ENCODE data around the gene TSSK6.

The TSSK6 gene

DNA sequence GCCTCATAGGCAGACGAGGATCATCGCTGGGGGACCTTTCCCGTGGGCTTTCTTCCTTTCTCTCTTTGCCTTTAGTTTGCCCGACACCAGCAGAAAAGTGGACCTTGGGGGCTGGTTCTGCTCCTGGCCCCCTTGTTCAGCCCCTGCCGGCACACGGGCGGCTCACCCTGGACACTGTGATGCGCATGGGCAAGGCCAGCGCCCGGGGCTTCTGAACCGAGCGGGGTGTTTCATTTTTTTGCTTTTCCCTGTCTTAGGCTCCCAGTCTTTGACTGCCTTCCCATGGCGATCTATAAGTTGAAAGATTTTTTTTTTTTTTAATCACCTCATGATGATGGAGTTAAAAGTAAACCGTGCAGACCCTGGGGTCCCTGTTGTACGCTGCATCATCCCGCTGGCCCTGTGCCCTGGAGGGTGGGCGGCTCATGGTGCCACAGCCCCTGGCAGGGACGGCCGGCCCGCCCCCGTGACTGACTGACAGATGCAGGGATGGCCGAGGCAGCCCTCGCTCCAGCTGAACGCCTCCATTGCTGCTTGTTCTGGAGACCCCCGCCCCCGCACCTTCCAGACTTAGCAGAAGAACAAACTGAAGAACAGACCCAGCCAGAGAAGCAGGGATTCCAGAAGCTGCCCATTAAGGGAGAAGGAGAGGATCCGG is 9.6 kb downstream of the TSSK6 start:
- DNase-seq (ENCODE audit: low read depth): no peak

DNA sequence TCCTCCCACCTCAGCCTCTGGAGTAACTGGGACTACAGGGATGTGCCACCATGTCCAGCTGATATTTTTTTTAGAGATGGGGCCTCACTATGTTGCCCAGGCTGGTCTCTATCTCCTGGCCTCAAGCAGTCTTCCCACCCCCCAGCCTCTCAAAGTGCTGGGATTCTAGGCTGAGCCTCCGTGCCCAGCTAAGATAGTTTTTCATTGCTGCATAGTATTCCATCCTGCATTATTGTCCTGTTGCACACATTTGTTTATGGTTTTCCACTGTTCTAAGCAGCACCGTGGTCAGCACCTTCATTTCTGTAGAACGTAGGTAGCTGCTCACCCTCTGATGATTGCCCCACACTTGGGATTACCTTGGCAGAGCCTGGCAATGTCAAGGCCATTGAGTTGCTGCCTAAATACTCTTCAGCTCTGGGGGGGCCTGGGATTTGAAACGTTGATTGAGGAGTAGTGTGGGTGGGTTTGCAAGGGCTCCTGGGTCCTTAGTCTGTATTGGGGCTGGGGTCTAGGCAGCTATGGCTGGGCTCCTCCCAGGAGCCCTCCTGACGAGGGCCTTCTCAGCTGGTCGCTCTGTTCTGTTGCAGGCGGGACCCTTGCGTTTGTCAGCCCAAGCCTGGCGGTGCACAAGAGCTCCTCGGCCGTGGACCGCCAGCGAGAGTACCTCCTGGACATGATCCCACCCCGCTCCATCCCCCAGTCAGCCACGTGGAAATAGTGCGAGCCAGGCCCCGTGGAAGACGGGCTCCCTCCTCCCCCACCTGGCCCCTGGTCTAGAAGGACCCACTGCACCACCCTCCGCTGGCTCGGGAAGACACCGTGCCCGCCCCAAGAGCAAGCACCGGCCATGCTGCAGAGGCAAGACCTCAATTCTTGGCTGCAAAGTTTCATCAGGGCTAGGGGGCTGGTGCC is 10.3 kb downstream of the TSSK6 start:
- DNase-seq (ENCODE audit: low read depth): no peak

DNA sequence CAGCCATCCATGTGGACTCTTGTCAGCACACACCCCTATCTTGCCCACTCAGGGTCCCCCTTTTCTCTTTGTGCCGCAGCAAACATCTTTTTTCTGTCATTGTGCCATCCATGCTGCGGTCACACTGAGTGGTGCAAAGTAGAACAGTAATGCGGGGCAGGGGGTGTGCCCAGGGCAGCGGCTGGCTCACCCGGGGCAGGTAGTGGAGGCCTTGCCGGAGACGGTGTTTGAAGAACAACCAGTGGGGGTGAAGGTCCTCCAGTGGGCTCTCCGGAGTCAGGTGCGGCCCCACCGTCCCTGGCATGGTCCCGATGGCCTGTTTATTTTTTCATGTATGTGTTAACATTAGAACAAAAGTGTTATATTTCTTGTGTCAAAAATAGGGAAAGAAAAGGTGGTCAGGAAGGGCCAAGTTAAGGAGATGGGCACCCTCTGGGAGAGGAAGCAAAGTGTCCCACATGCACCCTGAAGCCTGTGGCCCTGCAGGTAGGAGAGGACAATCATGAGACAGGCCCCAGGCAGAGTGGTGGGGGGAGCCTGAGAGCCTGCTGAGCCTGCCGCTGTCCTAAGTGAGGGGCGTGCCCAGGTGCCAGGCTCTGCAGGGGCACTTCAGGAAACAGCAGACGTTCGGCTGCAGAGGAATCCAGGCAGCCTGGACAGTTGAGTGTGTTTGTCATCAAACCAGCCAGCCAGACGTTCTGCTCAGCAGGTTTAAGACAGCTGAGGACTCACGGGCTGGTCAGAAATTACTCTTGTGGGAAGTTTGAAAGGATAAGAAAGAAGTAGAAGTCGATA is 12.3 kb downstream of the TSSK6 start:
- no peak for DNase-seq (ENCODE audit: low read depth)

DNA sequence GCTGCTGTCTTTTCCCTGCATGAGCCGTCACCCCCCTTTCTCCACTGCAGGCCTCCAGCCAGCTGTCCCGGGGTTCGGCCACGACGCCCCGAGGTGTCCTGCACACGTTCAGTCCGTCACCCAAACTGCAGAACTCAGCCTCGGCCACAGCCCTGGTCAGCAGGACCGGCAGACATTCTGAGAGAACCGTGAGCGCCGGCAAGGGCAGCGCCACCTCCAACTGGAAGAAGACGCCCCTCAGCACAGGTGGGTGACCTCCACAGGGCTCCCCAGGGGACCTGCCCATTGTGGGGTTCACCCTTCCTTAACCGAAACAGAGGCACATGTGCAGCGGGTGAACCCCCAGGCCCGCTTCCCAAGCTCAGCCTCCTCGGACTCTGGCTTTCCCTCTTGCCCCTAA is 13.1 kb downstream of the TSSK6 start:
- DNase-seq (ENCODE audit: low read depth): no peak

DNA sequence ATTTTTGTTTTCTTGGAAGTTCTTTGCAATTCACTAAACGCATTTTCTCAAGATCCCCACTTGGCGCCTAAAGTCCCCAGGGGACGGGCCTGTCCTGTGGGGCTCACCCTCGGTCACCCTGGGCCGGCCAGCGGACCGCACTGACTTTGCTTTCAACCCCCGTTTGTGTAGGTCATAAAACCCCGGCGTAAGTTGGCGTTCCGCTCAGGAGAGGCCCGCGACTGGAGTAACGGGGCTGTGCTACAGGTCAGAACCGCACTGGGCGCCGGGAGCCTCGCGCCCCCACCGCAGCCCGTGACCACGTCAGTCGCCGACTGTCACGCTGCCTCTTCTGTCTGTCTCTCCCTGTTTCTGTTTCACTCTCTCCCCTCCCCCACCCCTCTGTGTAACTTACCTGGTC is 13.6 kb downstream of the TSSK6 start:
- no peak for DNase-seq (ENCODE audit: low read depth)

DNA sequence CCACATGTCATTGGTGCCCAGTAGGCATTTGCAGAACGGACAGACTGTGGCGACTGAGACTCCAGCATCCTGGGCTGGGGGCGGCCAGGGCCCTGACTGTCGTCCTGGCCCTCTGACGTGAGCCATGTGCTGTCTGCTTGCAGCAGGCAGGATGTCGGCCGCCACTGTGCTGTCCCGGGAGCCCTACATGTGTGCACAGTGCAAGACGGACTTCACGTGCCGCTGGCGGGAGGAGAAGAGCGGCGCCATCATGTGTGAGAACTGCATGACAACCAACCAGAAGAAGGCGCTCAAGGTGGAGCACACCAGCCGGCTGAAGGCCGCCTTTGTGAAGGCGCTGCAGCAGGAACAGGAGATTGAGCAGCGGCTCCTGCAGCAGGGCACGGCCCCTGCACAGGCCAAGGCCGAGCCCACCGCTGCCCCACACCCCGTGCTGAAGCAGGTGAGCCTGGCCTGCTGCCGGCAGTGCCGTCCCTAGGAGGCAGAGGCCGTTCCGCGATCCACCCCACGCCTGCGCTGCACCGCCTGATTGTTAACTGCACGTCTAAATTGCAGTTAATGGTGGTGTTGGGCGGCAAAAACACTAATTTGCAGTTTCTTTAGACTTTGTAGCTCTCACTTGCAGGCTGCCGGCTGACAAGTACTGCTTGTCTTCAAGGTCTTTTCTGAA is 14.2 kb downstream of the TSSK6 start:
- DNase-seq (ENCODE audit: low read depth): no peak

DNA sequence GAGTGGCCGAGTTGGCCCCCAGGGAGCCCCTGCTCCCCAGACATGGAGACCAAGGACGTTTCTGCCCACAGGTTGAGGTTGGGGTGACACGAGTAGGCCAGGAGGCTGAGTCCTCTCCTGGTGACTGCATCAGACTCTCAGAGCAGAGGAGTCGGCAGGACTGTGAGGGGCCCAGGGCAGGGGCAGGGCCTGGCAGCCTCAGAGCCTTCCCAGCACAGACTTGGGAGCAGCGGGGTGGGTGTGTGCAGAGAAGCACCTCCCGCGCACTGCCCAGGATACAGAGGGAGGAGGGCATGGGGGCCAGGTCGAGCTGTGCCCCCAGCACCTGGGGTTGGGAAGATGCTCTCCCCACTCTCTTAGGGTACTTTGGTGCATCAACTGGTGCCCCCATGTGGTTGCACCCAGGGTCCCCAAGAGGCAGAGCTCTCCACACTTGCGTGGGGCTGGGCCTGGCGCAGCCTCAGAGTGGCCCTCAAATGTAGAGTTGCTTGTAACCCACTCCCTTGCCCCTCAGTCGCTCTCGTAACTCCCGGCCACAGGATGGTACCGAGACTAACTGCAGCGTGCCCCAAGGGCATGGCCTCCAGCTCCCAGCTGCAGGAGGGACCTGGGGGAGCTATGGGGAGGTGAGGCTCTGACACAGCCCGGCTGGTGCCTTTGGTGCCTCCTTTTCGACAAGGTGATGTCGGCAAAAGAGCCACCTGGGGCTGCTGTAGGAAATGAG is 15.9 kb downstream of the TSSK6 start:
- DNase-seq (ENCODE audit: low read depth): no peak

DNA sequence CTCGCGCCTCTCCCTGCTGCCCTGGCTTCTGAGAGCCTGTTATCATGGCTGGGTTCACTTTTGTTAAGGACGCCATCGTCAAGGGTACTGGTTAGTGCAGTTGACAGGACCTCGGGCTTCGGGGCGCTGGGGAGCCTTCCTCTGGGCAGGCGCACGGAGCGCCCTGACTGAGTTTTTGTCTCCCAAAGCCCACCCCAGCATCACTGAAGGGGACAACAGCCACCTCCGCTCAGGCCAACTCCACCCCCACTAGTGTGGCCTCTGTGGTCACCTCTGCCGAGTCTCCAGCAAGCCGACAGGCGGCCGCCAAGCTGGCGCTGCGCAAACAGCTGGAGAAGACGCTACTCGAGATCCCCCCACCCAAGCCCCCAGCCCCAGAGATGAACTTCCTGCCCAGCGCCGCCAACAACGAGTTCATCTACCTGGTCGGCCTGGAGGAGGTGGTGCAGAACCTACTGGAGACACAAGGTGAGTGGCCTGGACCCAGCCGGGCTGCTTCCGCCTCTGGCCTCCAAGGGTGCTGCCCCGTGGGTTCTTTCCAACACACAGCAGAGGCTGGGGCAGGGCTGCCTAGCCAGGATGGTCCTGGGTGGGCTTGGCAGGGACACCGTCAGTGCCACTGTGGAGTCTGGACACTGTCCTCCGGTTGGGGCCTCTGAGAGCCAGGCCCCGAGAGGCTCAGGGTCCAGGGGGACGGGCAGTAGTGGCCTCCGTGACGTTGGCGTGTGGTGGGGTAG is 16.9 kb downstream of the TSSK6 start:
- DNase-seq (ENCODE audit: low read depth): no peak

DNA sequence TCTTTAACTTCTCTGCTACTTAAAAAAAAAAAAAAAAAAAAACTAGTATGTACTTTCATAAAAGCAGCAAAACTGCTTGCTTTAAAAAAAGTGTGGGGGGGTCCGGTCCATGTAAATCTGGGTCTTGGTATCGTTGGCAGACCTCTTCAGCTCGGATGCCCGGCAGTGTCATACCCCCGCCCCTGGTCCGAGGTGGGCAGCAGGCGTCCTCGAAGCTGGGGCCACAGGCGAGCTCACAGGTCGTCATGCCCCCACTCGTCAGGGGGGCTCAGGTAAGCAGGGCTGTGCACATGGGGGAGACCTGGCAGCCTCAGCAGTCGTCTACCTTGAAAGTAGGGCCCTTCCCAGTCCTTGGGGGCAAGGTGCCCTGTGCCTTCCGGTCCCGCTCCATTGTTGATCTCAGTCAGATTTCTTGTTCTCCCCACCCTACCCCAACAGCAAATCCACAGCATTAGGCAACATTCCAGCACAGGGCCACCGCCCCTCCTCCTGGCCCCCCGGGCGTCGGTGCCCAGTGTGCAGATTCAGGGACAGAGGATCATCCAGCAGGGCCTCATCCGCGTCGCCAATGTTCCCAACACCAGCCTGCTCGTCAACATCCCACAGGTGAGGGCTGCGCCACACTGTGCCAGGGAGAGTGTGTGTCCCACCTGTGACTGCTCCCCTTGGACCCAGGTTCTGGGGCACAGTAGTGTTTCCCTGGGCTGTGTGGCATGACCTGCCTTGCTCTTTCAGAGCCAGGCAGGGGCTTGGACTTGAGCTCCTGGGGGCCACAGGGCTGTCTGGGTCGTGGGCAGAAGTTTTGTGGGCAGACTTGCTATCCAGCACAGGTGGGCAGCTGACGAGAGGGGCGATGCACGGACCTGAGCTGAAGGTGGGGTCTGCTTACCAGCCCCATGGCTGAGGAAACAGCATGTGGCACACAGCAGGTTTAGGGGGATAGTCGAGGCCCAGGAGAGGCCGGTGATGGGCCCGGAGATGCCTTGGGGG is 19.4 kb downstream of the TSSK6 start:
- DNase-seq (ENCODE audit: low read depth): no peak

DNA sequence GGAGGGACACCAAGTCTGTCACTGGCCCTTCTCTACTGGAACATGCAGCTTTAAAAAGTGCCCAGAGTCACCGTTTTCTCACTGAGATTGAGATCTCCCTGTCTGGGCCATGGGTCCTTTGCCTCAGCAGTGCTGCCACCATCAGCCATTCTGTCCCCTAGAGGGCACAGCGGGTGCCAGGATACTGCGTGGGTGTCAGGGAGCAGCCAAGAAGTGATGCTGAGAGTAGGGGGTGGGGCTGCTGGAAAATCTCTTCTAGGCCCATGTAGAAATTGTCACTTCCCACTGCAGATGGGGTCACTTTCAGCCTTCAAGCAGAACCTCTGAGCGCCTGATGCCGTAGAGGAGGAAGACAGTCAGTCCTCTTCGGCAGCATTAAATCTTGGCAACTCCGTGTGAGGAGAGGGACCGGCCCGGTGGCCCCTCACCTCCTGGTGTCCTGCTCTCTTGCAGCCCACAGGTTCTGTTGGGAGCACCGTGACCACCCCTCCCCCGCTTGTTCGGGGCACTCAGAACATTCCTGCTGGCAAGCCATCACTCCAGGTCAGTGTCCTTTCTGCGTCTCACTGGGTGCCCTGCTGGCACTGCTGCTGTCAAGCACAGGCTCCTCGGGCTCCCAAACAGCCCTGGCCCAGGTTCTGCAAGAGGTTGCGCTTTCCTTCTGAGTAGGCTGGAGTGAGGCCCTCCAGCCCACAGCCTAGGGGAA is 21.4 kb downstream of the TSSK6 start:
- no peak for DNase-seq (ENCODE audit: low read depth)

DNA sequence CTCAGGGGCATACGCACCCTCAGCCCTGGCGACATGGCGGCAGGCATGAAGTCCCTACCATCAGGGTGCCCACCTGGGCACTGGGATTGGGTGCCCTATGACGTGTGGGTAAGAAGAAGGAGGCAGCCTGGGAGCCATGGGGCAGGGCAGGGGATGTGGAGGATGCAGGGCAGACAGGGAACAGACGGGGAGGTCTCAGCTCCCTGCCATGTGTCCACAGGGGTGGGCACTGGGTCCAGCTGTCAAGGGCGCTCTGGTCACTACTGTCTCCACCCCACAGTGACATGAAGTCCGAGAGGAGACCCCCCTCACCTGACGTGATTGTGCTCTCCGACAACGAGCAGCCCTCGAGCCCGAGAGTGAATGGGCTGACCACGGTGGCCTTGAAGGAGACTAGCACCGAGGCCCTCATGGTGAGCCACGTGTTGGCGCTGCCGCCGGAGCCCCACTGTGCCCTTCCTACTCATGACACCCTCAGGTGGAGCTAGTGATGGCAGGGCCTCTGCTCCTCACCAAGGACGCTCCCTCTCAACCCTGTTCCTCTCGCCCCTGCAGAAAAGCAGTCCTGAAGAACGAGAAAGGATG is 23.2 kb downstream of the TSSK6 start:
- DNase-seq (ENCODE audit: low read depth): no peak

DNA sequence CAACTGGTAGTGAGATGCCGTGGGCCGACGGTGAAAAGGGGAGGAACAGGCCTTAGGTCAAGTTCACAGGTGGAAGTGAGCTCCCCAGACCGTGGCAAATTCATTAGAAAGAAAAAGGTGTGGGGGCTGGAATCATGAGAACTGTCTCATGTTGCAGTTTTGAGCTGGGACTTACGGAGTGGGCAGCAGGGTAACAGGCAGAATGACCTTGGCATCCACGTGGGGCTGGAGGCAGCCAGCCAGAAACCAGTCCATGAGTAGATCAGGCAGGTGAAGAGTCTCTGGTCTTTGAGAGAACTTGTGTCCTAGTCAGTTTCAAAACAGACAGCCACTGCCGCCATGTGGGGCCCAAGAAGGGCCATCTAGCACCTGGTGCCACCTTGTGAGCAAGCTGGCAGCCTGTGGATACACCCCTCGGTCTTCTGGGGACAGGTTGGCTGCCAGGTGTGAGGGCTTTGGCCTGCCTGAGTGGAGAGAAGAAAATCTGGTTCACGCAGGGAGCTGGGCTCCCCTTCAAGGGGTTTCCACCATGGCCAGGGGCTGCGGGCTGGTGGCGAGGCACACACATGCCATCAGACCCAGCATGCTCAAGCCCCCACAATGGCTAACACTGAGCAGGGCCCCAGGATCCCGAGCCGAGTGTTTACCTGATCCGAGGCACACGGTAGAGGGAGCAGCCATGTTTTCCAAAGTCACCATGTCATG is 23.9 kb downstream of the TSSK6 start:
- no peak for DNase-seq (ENCODE audit: low read depth)

DNA sequence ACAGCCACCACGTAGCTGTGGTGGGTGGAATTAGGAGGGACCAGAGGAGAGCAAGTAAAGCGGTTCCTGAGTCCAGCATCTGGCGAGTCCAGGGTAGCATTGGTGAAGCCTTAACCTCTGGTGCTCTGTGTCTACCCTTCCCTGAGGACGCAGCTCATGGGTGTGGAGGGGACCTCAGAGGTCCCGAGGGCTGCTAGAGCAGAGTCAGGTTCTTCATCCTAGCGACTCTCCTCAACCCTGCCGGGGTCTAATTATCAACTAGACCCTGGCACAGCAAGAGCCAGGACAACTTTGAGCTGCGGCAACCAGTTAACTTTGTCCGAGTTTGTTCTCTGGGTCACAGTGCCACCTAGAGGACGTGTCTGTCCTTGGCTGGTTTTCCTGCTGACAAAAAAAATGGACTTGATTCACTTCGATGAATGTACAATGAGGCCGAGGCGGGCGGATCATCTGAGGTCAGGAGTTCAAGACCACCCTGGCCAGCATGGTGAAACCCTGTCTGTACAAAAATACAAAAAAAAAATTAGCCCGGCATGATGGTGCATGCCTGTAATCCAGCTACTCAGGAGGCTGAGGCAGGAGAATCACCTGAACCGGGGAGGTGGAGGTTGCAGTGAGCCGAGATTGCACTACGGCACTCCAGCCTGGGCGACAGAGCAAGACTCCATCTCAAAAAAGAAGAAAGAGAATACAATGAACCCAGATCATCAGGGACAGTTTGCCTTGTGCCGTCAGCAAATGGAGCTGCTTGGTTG is 25.0 kb downstream of the TSSK6 start:
- peak; percentile 61 for DNase-seq (ENCODE audit: low read depth)

DNA sequence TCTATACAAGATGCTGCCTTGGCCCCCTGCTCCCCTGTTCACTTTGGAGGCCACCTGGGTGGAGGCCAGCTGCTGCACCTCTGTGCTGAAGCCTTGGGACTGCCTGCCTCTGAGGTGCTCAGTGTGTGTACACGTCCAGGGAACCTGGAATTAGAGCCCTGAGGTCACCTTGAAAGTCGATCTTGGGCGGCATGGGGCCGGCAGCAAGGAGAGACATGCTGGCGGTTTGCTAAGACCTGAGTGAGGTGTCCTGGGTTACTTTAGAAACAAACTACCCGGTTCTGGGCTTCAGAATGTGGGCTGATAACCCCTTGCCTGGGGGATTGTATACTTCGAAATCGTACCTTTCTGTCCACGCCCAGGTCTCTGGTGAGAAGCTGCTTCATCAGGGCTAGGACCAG is 25.5 kb downstream of the TSSK6 start:
- DNase-seq (ENCODE audit: low read depth): no peak

DNA sequence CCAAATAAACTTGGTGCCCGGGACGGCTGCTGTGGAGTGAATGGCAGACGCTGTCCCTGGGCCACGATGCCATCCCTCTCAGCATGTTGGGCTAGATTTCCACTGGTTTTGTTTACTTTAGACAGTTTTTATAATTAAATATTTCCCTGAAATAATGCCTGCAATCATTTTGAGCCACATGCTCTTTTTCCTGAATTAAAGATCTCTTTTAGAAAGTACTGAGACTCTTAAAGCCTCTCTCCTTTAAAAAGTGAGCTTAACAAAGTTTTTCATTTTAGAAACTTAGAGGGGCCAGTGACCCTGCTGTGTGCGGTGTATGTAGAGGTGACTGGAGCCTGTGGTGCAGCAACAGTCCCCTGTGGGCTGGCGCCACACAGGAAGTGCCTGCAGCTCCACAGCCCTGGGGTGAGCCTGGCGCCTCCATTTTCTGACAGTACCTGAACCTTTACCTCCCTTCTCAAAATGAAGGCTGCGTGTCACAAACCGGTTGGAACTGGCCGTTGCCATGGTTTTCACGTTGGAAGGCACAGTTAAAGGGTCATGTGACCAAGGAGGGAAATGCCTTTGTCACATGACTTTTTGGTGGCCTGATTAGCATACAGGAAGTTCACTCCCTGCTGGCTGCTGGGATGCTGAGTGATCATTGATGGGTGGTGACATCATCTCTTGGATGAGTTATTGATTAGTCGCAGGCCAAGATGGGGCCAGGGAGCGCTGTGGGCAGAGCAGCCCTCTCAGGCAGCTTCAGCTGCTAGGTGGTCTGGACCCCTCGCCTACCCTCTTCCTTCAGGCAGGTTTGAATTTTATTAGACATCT is 26.3 kb downstream of the TSSK6 start:
- DNase-seq (ENCODE audit: low read depth): peak; percentile 57
